DOHH2 (cell line): ENCODE data around the gene BCL2A1.
"Not testable (repeated sequence)": the region's sequence is repeated elsewhere in the genome, so short reads cannot be mapped to it uniquely, and the experiment has no call there.

Experiments
- H3F3A ChIP-seq: fragments of 200-600 bp; sonication (generic), shearing (Covaris generic); 2 replicates; pipeline ENCODE4 v1.6.0; 2016; ENCODE audit warnings: antibody characterized with exemption, mild to moderate bottlenecking; ENCODE audit not compliant: control insufficient read depth, insufficient read depth
- H3K27ac ChIP-seq: fragments of 200-600 bp; sonication (generic); 2 replicates; pipeline ENCODE4 v1.5.1; 2014; ENCODE audit warnings: low read depth, mild to moderate bottlenecking, low read length, moderate library complexity
- H3K27me3 ChIP-seq: fragments of 200-600 bp; sonication (generic); 2 replicates; pipeline ENCODE4 v1.6.1; 2014; ENCODE audit warnings: mild to moderate bottlenecking, low read length, mixed read lengths; ENCODE audit not compliant: control insufficient read depth
- H3K36me3 ChIP-seq: fragments of 200-600 bp; sonication (generic); 2 replicates; pipeline ENCODE4 v1.6.1; 2014; ENCODE audit warnings: mild to moderate bottlenecking, low read length, moderate library complexity, mixed read lengths; ENCODE audit not compliant: control insufficient read depth
- H3K4me1 ChIP-seq: fragments of 200-600 bp; sonication (generic); 2 replicates; pipeline ENCODE4 v1.6.1; 2014; ENCODE audit warnings: mild to moderate bottlenecking, low read length, mixed read lengths; ENCODE audit not compliant: control insufficient read depth
- H3K4me2 ChIP-seq: fragments of 200-600 bp; sonication (generic); 2 replicates; pipeline ENCODE4 v1.6.0; 2014; ENCODE audit warnings: mild to moderate bottlenecking, low read length, moderate library complexity
- H3K4me3 ChIP-seq: fragments of 200-600 bp; sonication (generic); 2 replicates; pipeline ENCODE4 v1.5.1; 2014; ENCODE audit warnings: mild to moderate bottlenecking, low read length, mixed read lengths
- H3K79me2 ChIP-seq: fragments of 200-600 bp; sonication (generic); 2 replicates; pipeline ENCODE4 v1.6.1; 2014; ENCODE audit warnings: mild to moderate bottlenecking, low read length, mixed read lengths; ENCODE audit not compliant: control insufficient read depth
- H3K9me2 ChIP-seq: fragments of 200-600 bp; sonication (generic); replicated peaks from 2 replicates; pipeline ENCODE4 v1.6.1; 2014; ENCODE audit warnings: mild to moderate bottlenecking, low read length, mixed read lengths; ENCODE audit not compliant: control insufficient read depth
- H3K9me3 ChIP-seq: fragments of 200-600 bp; sonication (generic); 2 replicates; pipeline ENCODE4 v1.6.1; 2014; ENCODE audit warnings: antibody characterized with exemption, low read length, mixed read lengths; ENCODE audit not compliant: control insufficient read depth, insufficient read depth
- H4K20me1 ChIP-seq: fragments of 200-600 bp; sonication (generic); 2 replicates; pipeline ENCODE4 v1.6.0; 2014; ENCODE audit warnings: low read depth, mild to moderate bottlenecking, antibody characterized with exemption, low read length, moderate library complexity; ENCODE audit not compliant: control insufficient read depth, insufficient read depth
- EZH2phosphoT487 ChIP-seq: fragments of 200-600 bp; sonication (generic); IDR thresholded peaks from 2 replicates; pipeline ENCODE4 v1.6.1; 2017; ENCODE audit warnings: borderline replicate concordance, mild to moderate bottlenecking, antibody characterized with exemption, low read length, moderate library complexity, mixed read lengths
- TF ChIP-seq, protein P1 (sequence below): fragments of 200-600 bp; sonication (generic); IDR thresholded peaks from one replicate; pipeline ENCODE4 v1.5.1; 2014; ENCODE audit warnings: antibody characterized with exemption, mild to moderate bottlenecking, low read depth, low read length; ENCODE audit not compliant: poor library complexity, severe bottlenecking

Gene BCL2A1

DNA sequence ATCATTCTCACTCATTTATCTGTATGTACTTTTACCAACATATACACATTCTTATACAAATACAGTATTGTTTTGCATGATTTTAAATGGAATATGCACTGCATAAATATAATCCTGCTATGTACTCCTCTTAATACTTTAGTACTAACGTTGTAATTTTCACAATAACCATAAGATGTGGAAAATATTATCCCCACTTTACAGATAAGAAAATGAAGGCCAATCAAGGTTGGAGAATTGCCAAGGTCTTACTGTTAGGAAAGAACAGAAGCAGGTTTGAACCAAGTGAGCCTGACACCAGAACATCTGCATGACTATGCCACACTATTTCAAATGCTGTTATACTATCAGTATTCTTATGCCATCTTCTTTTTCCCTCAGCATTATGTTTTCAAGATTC, 32.9 kb downstream of the BCL2A1 start:
- H3K79me2 ChIP-seq: no peaks in the 10 kb centered on the region
- peaks cover 15% of the 10 kb centered on the region for H3K27me3 ChIP-seq
- no peaks in the 10 kb centered on the region for H4K20me1 ChIP-seq
- no peaks in the 10 kb centered on the region for H3K9me3 ChIP-seq
- no peak overlapping the region for H3K4me2 ChIP-seq
- no peak overlapping the region for H3K27ac ChIP-seq
- no peaks in the 10 kb centered on the region for H3F3A ChIP-seq
- no peaks in the 10 kb centered on the region for H3K9me2 ChIP-seq
- H3K4me1 ChIP-seq: no peaks in the 10 kb centered on the region
- TF ChIP-seq, protein P1, sequence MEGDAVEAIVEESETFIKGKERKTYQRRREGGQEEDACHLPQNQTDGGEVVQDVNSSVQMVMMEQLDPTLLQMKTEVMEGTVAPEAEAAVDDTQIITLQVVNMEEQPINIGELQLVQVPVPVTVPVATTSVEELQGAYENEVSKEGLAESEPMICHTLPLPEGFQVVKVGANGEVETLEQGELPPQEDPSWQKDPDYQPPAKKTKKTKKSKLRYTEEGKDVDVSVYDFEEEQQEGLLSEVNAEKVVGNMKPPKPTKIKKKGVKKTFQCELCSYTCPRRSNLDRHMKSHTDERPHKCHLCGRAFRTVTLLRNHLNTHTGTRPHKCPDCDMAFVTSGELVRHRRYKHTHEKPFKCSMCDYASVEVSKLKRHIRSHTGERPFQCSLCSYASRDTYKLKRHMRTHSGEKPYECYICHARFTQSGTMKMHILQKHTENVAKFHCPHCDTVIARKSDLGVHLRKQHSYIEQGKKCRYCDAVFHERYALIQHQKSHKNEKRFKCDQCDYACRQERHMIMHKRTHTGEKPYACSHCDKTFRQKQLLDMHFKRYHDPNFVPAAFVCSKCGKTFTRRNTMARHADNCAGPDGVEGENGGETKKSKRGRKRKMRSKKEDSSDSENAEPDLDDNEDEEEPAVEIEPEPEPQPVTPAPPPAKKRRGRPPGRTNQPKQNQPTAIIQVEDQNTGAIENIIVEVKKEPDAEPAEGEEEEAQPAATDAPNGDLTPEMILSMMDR: no peak
- no peak for TF ChIP-seq EZH2phosphoT487
- no peak overlapping the region for H3K4me3 ChIP-seq
- H3K36me3 ChIP-seq: no peaks in the 10 kb centered on the region

DNA sequence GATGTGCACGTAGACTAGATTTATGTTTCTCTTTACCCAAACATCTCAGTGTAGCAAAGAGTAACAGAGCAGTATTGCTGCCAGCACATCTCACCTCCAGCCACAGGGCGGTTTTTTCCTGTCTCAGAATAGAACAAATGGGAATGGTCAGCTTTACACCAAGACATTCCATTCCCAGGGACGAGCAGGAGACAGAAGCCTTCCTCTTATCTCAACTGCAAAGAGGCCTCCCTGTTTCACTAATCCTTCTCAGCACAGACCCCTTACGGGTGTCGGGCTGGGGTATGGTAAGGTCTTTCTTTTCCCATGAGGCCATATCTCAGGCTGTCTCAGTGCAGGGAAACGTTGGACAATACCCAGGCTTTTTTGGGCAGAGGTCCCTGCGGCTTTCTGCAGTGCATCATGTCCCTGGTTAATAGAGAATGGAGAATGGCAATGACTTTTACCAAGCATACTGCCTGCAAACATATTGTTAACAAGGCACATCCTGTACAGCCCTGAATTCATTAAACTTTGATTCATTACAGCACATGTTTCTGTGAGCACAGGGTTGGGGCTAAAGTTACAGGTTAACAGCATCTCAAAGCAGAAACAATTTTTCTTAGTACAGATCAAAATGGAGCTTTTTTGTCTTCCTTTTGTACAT, 35.3 kb downstream of the BCL2A1 start:
- not testable (repeated sequence) for H3K27me3 ChIP-seq, H3K4me1 ChIP-seq, H3K4me3 ChIP-seq, H3K9me3 ChIP-seq, H3F3A ChIP-seq, H4K20me1 ChIP-seq, H3K36me3 ChIP-seq, H3K9me2 ChIP-seq, H3K27ac ChIP-seq, H3K79me2 ChIP-seq, H3K4me2 ChIP-seq

DNA sequence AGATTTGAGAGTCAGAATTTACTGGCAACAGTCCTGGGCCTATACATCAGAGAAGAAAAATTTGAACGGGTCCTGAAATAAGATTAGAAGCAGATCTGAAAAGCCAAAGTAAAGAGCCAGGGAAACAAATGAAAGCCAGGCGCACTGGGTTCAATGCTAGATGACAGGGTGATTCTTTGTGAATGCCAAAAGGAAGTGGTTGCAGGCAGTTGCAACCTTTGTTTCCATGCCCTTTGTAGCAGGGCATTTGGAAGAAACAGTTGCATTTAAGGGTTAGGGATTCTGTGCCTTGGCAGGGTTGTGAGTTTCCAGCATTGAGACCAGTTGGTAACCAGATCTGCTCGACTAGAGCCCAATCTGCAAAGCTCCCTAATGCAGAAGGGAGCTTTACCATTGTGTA, 37.8 kb downstream of the BCL2A1 start:
- Histone ChIP-seq H3K36me3 (no peaks in the 10 kb centered on the region), H3K9me2 (no peaks in the 10 kb centered on the region), H3K27me3 (peaks cover 1% of the 10 kb centered on the region; the same call in 1 of the 2 replicates), H3K79me2 (no peaks in the 10 kb centered on the region), H4K20me1 (no peaks in the 10 kb centered on the region), H3K4me3 (no peak overlapping the region), H3K9me3 (no peaks in the 10 kb centered on the region), H3K4me1 (no peaks in the 10 kb centered on the region), H3K4me2 (no peak overlapping the region), H3K27ac (no peak overlapping the region), H3F3A (no peaks in the 10 kb centered on the region)
- no peak for TF ChIP-seq EZH2phosphoT487
- TF ChIP-seq, protein P1: no peak

DNA sequence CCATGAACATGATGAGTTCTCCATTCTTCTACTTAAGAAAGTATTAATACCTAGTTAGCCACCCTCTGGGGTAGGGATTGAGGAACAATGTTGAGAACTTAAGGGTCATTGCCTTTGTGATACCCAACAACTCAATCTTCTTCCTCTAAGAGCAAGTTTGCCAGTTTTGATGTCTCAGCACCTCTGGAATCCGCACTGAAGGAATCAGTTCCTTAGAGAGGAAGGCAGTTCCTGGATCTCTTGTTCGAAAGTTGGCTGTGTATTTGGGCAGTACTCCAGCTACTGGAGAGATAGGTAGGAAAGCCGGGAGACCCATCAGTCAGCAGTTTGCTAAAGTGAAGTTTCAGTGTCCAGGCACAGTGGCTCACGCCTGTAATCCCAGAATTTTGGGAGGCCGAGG, 38.5 kb downstream of the BCL2A1 start:
- H4K20me1 ChIP-seq: no peaks in the 10 kb centered on the region
- no peaks in the 10 kb centered on the region for H3K9me3 ChIP-seq
- H3K27me3 ChIP-seq: no peaks in the 10 kb centered on the region; the same call in 1 of the 2 replicates
- H3K4me1 ChIP-seq: no peaks in the 10 kb centered on the region
- H3K27ac ChIP-seq: no peak overlapping the region
- no peaks in the 10 kb centered on the region for H3K36me3 ChIP-seq
- H3F3A ChIP-seq: no peaks in the 10 kb centered on the region
- H3K4me2 ChIP-seq: no peak overlapping the region
- H3K79me2 ChIP-seq: no peaks in the 10 kb centered on the region
- no peak overlapping the region for H3K4me3 ChIP-seq
- no peaks in the 10 kb centered on the region for H3K9me2 ChIP-seq
- TF ChIP-seq, protein P1: no peak
- TF ChIP-seq EZH2phosphoT487: no peak
